Measurements from ENCODE around the gene AGR2. TPM values are rescaled to one million over a fixed set of nuclear protein-coding genes. Genes with fewer than 3 reads are reported as not detected.

The AGR2 gene
- total and polyA plus RNA-seq, 2 of the 4 experiments (the other 2 are of a cell fraction): not detected

DNA sequence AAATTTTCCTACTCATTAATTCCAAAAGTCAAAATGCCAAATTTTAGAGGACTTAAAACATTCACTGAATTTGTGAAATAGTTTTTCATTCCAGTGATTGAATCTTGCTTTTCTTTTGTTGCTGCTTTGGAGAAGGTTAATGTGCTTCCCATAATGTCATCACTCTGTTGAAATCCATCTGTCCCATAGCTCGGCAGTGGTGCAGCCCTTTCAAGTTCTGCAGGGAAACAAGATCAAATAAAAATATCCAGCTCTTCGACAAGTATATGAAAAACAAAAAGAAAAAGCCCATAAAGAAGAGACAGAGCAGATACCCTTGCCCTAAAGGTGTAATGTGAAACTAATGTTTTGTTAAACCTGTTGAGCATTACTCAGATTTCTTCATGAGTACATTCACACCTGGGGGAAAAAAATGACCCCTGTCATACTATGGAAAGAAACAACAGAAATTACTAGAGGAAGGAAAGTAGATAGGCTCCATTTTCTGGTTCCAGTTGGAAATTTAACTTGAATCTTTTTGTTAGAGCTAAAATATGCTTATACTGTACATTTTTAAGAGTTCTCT lies 41.9 kb upstream of the AGR2 start:
- no peak overlapping the region for H2AFZ ChIP-seq (replicated peaks; ENCODE audit: low read length, poor library complexity)
- no peaks in the 10 kb centered on the region; the same call in 1 of the 2 replicates for H3K27me3 ChIP-seq (ENCODE audit: control insufficient read depth, insufficient read depth, low read length)
- in situ Hi-C loops (cut with MboI; ENCODE audit: low sequenced_read_pairs): no loop called here
- no peak overlapping the region for H3K56ac ChIP-seq (ENCODE audit: extremely low read depth, insufficient read depth, low read length)
- no peak overlapping the region for H3K4ac ChIP-seq (ENCODE audit: low read depth, low read length)
- no peak overlapping the region for H3K14ac ChIP-seq (replicated peaks; ENCODE audit: low read depth, low read length)
- no peak overlapping the region for H2BK5ac ChIP-seq (ENCODE audit: low read depth, low read length, poor library complexity, severe bottlenecking)
- H3K4me2 ChIP-seq (ENCODE audit: low read depth, low read length): no peak overlapping the region
- intact Hi-C loops (cut with micrococcal nuclease): no loop called here
- H4K91ac ChIP-seq (ENCODE audit: insufficient read depth, low read depth, low read length): no peak overlapping the region
- ATAC-seq (ENCODE audit: low read depth) (no peak), DNase-seq (no peak)
- H3K18ac ChIP-seq (ENCODE audit: low read depth, low read length): no peak overlapping the region
- ChIA-PET POLR2A (ENCODE audit: unreplicated experiment) (no interaction called here), CTCF (no interaction called here)
- H3K9ac ChIP-seq (ENCODE audit: low read depth, low read length): no peak overlapping the region
- no peak overlapping the region for H2BK20ac ChIP-seq (ENCODE audit: low read depth, low read length)
- H4K5ac ChIP-seq (ENCODE audit: low read depth, low read length): no peak overlapping the region
- no peak overlapping the region for H2AK5ac ChIP-seq (ENCODE audit: low read depth, low read length)
- no CpG with 5 or more reads among the region's 2 CpGs for WGBS, 2 experiments (ENCODE audit: extremely low coverage in 2 of 2, insufficient read length in 1 of 2)
- no TSS peak for BruUV-seq (replicated peaks)
- H2BK15ac ChIP-seq (ENCODE audit: low read depth, low read length): no peak overlapping the region
- no peak overlapping the region for H2AK9ac ChIP-seq (replicated peaks; ENCODE audit: low read depth, low read length, poor library complexity)
- no peaks in the 10 kb centered on the region for H3K9me1 ChIP-seq (ENCODE audit: insufficient read depth, low read length)
- dilution Hi-C loops (cut with HindIII; ENCODE audit: low sequenced_read_pairs, unreplicated experiment): no loop called here
- no peaks in the 10 kb centered on the region for H3K79me1 ChIP-seq (ENCODE audit: low read depth in 1 of 2, low read length in 2 of 2)
- H3K9me3 ChIP-seq (ENCODE audit: control insufficient read depth, insufficient read depth, low read length): no peaks in the 10 kb centered on the region
- no peak overlapping the region for H3K27ac ChIP-seq (ENCODE audit: insufficient read depth, low read length)
- no peaks in the 10 kb centered on the region for H4K20me1 ChIP-seq (ENCODE audit: insufficient read depth, low read length)
- H2BK120ac ChIP-seq (ENCODE audit: low read depth, low read length): no peak overlapping the region
- peaks cover 3% of the 10 kb centered on the region for H3K4me1 ChIP-seq (ENCODE audit: control insufficient read depth, insufficient read depth, low read length)
- no peaks in the 10 kb centered on the region for H3K36me3 ChIP-seq (ENCODE audit: control insufficient read depth, insufficient read depth, low read length)
- H4K8ac ChIP-seq (ENCODE audit: low read depth in 2 of 2, low read length in 2 of 2): no peak overlapping the region
- TF ChIP-seq, protein P1, sequence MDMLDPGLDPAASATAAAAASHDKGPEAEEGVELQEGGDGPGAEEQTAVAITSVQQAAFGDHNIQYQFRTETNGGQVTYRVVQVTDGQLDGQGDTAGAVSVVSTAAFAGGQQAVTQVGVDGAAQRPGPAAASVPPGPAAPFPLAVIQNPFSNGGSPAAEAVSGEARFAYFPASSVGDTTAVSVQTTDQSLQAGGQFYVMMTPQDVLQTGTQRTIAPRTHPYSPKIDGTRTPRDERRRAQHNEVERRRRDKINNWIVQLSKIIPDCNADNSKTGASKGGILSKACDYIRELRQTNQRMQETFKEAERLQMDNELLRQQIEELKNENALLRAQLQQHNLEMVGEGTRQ (IDR thresholded peaks at IDR 0.05; ENCODE audit: low read depth, low read length): no peak
- TF ChIP-seq, protein P2, sequence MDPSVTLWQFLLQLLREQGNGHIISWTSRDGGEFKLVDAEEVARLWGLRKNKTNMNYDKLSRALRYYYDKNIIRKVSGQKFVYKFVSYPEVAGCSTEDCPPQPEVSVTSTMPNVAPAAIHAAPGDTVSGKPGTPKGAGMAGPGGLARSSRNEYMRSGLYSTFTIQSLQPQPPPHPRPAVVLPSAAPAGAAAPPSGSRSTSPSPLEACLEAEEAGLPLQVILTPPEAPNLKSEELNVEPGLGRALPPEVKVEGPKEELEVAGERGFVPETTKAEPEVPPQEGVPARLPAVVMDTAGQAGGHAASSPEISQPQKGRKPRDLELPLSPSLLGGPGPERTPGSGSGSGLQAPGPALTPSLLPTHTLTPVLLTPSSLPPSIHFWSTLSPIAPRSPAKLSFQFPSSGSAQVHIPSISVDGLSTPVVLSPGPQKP (IDR thresholded peaks at IDR 0.05; ENCODE audit: borderline replicate concordance, low read depth, low read length): no peak
- TF ChIP-seq RCOR1 (IDR thresholded peaks at IDR 0.05; ENCODE audit: insufficient replicate concordance, low read length) (no peak), POLR2A (IDR thresholded peaks at IDR 0.05; ENCODE audit: low read depth, low read length) (no peak), MXI1 (IDR thresholded peaks at IDR 0.05; ENCODE audit: borderline replicate concordance, low read depth, low read length) (no peak), CEBPB (IDR thresholded peaks at IDR 0.05; ENCODE audit: low read depth, low read length) (no peak), MAZ (IDR thresholded peaks at IDR 0.05; ENCODE audit: borderline replicate concordance, low read depth, low read length) (no peak), FOS (IDR thresholded peaks at IDR 0.05; ENCODE audit: low read depth, low read length) (no peak), CHD1 (IDR thresholded peaks at IDR 0.05; ENCODE audit: low read depth, low read length) (no peak)
- TF ChIP-seq, protein P3, sequence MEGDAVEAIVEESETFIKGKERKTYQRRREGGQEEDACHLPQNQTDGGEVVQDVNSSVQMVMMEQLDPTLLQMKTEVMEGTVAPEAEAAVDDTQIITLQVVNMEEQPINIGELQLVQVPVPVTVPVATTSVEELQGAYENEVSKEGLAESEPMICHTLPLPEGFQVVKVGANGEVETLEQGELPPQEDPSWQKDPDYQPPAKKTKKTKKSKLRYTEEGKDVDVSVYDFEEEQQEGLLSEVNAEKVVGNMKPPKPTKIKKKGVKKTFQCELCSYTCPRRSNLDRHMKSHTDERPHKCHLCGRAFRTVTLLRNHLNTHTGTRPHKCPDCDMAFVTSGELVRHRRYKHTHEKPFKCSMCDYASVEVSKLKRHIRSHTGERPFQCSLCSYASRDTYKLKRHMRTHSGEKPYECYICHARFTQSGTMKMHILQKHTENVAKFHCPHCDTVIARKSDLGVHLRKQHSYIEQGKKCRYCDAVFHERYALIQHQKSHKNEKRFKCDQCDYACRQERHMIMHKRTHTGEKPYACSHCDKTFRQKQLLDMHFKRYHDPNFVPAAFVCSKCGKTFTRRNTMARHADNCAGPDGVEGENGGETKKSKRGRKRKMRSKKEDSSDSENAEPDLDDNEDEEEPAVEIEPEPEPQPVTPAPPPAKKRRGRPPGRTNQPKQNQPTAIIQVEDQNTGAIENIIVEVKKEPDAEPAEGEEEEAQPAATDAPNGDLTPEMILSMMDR (conservative IDR thresholded peaks at IDR 0.05; ENCODE audit: low read depth, low read length): no peak
- H3K23ac ChIP-seq (ENCODE audit: low read depth, low read length): no peak overlapping the region
- no peak overlapping the region for H3K4me3 ChIP-seq (ENCODE audit: insufficient read depth, low read depth, low read length)
